Measurements from ENCODE around the gene FAM43A. TPM values are rescaled to one million over a fixed set of nuclear protein-coding genes. Genes with fewer than 3 reads are reported as not detected.

Gene FAM43A
- total and polyA plus RNA-seq, 3 donors from 2014 or later = 7.5 to 22.1 (median 13.1) TPM

GRCh38 chr3:194688946-194689345, 3.3 kb downstream of the FAM43A start:
- peaks cover 24% of the 10 kb centered on the region for H3K4me1 ChIP-seq
- no peaks in the 10 kb centered on the region for H3K27me3 ChIP-seq
- intact Hi-C loops (cut with DNase I; ENCODE audit: low total_unique reads) = loop anchor here (5.0 kb wide), 2 partner anchors 413 to 568 kb away; no protein-coding TSS in a partner anchor
- DNase-seq = no peak
- no peaks in the 10 kb centered on the region for H3K36me3 ChIP-seq (ENCODE audit: low read depth, missing control alignments)
- 49 to 62% methylated on average over 6 of the region's 6 CpGs for WGBS, 2 donors
- no peaks in the 10 kb centered on the region for H3K9me3 ChIP-seq
- TF ChIP-seq CTCF (IDR thresholded peaks at IDR 0.05) = no peak
- TF ChIP-seq POLR2A (IDR thresholded peaks at IDR 0.05) = no peak
- H3K4me3 ChIP-seq = no peak overlapping the region
- H3K27ac ChIP-seq = peak overlapping the region in 1 of 2 donors; percentile 3

- Histone ChIP-seq H3K4me1 (peaks cover 24% of the 10 kb centered on the region), H3K9me3 (no peaks in the 10 kb centered on the region), H3K27ac (peak overlapping the region in 1 of 2 donors; percentile 3), H3K4me3 (no peak overlapping the region), H3K27me3 (no peaks in the 10 kb centered on the region), H3K36me3 (ENCODE audit: low read depth, missing control alignments) (no peaks in the 10 kb centered on the region)
- TF ChIP-seq POLR2A (IDR thresholded peaks at IDR 0.05) (no peak), CTCF (IDR thresholded peaks at IDR 0.05) (no peak)
- intact Hi-C loops (cut with DNase I; ENCODE audit: low total_unique reads) = loop anchor here (5.0 kb wide), 2 partner anchors 413 to 568 kb away; no protein-coding TSS in a partner anchor
- WGBS, 2 donors = 46 to 73% methylated on average over 8 to 9 of the region's 9 CpGs
- no peak for DNase-seq
Measured at GRCh38 chr3:194689493-194689944, 3.8 kb downstream of the FAM43A start.

GRCh38 chr3:194690501-194691372, 5.1 kb downstream of the FAM43A start:
- 78% methylated on average over 8 of the region's 8 CpGs for WGBS, 2 donors
- no peak for TF ChIP-seq CTCF (IDR thresholded peaks at IDR 0.05)
- no peak for TF ChIP-seq POLR2A (IDR thresholded peaks at IDR 0.05)
- Histone ChIP-seq H3K4me1 (peaks cover 28% of the 10 kb centered on the region), H3K27ac (no peak overlapping the region), H3K36me3 (ENCODE audit: low read depth, missing control alignments) (no peaks in the 10 kb centered on the region), H3K9me3 (no peaks in the 10 kb centered on the region), H3K27me3 (no peaks in the 10 kb centered on the region), H3K4me3 (no peak overlapping the region)
- no peak for DNase-seq
- intact Hi-C loops (cut with DNase I; ENCODE audit: low total_unique reads) = no loop called here

- H3K36me3 ChIP-seq (ENCODE audit: low read depth, missing control alignments) = no peaks in the 10 kb centered on the region
- peaks cover 32% of the 10 kb centered on the region for H3K4me1 ChIP-seq
- no peaks in the 10 kb centered on the region for H3K27me3 ChIP-seq
- no peak for DNase-seq
- H3K4me3 ChIP-seq = no peak overlapping the region
- no peak overlapping the region for H3K27ac ChIP-seq
- WGBS, 2 donors = 61 to 68% methylated on average over 15 of the region's 15 CpGs
- intact Hi-C loops (cut with DNase I; ENCODE audit: low total_unique reads) = no loop called here
- no peaks in the 10 kb centered on the region for H3K9me3 ChIP-seq
- TF ChIP-seq CTCF (IDR thresholded peaks at IDR 0.05) (no peak), POLR2A (IDR thresholded peaks at IDR 0.05) (no peak)
Measured at GRCh38 chr3:194691481-194692283, 6.0 kb downstream of the FAM43A start.

All from testis (tissue), 3 donors.